GM23338 (cell line): ENCODE measurements around the gene TAGLN3.

ENCODE experiments used
- CREB1 ChIP-seq: fragments of 250-450 bp; sonication (Bioruptor Pico); IDR thresholded peaks from 2 replicates; pipeline ENCODE4 v1.5.0; 2020; ENCODE audit warnings: low read depth, mild to moderate bottlenecking, moderate library complexity
- ETS1 ChIP-seq: IDR thresholded peaks from 2 replicates; pipeline ENCODE4 v1.6.1; 2016; ENCODE audit warnings: antibody characterized with exemption
- EZH2 ChIP-seq: fragments of 200-600 bp; sonication (generic); IDR thresholded peaks from one replicate; pipeline ENCODE4 v1.8.0; 2017; ENCODE audit warnings: antibody characterized with exemption, mild to moderate bottlenecking, low read depth; ENCODE audit not compliant: unreplicated experiment
- EZH2phosphoT487 ChIP-seq: fragments of 200-600 bp; sonication (generic); IDR thresholded peaks from one replicate; pipeline ENCODE4 v1.8.1; 2018; ENCODE audit warnings: antibody characterized with exemption; ENCODE audit not compliant: unreplicated experiment
- JUNB ChIP-seq: IDR thresholded peaks from one replicate; pipeline ENCODE4 v1.6.1; 2016; ENCODE audit warnings: antibody characterized with exemption; ENCODE audit not compliant: unreplicated experiment
- NANOG ChIP-seq: IDR thresholded peaks from 2 replicates; pipeline ENCODE4 v1.6.1; 2016; ENCODE audit warnings: antibody characterized with exemption, borderline replicate concordance
- POLR2AphosphoS5 ChIP-seq: IDR thresholded peaks from 2 replicates; pipeline ENCODE4 v1.6.1; 2016; ENCODE audit warnings: antibody characterized with exemption, low read depth
- REST ChIP-seq: IDR thresholded peaks from one replicate; pipeline ENCODE4 v1.6.1; 2018; ENCODE audit warnings: antibody characterized with exemption; ENCODE audit not compliant: unreplicated experiment
- TF ChIP-seq, protein P1 (sequence below), 2 experiments: fragments of 200-600 bp in 1 of 2; sonication (generic) in 1 of 2; conservative IDR thresholded peaks; 2 replicates each; pipeline versions ENCODE4 v1.5.1 to v1.6.1; 2016 to 2017; ENCODE audit warnings: antibody characterized with exemption in 2 of 2, low read depth in 2 of 2, mild to moderate bottlenecking in 2 of 2, moderate library complexity in 1 of 2

GRCh38 chr3:112018712-112019111, 20.0 kb downstream of the TAGLN3 start:
- TF ChIP-seq, protein P1, sequence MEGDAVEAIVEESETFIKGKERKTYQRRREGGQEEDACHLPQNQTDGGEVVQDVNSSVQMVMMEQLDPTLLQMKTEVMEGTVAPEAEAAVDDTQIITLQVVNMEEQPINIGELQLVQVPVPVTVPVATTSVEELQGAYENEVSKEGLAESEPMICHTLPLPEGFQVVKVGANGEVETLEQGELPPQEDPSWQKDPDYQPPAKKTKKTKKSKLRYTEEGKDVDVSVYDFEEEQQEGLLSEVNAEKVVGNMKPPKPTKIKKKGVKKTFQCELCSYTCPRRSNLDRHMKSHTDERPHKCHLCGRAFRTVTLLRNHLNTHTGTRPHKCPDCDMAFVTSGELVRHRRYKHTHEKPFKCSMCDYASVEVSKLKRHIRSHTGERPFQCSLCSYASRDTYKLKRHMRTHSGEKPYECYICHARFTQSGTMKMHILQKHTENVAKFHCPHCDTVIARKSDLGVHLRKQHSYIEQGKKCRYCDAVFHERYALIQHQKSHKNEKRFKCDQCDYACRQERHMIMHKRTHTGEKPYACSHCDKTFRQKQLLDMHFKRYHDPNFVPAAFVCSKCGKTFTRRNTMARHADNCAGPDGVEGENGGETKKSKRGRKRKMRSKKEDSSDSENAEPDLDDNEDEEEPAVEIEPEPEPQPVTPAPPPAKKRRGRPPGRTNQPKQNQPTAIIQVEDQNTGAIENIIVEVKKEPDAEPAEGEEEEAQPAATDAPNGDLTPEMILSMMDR (conservative IDR thresholded peaks at IDR 0.05; ENCODE audit: low read depth in 2 of 2) = no peak
- TF ChIP-seq CREB1 (CRISPR knock-in tag) = no peak
- no peak for TF ChIP-seq POLR2AphosphoS5
- no peak for TF ChIP-seq REST
- TF ChIP-seq ETS1 = no peak
- TF ChIP-seq EZH2phosphoT487 = no peak
- no peak for TF ChIP-seq EZH2
- TF ChIP-seq JUNB = no peak
- no peak for TF ChIP-seq NANOG
